ENCODE data around the gene CD300E.
A peak's percentile ranks its signal among the peaks of the same experiment; 100 is the strongest.
"Not testable (repeated sequence)": the region's sequence is repeated elsewhere in the genome, so short reads cannot be mapped to it uniquely, and the experiment has no call there.

CD300E gene

GRCh38 chr17:74597069-74597790 lies 26.3 kb downstream of the CD300E start:
- no peak for DNase-seq

GRCh38 chr17:74595037-74595750 lies 28.3 kb downstream of the CD300E start:
- no peak for DNase-seq

- DNase-seq = no peak
Observed at GRCh38 chr17:74592087-74592990, 31.2 kb downstream of the CD300E start, which contains the start of gene CD300LD. TSS of gene CD300LD (minus strand) at chr17:74592283. CDS start at chr17:74592202, 81 bp downstream.

DNA sequence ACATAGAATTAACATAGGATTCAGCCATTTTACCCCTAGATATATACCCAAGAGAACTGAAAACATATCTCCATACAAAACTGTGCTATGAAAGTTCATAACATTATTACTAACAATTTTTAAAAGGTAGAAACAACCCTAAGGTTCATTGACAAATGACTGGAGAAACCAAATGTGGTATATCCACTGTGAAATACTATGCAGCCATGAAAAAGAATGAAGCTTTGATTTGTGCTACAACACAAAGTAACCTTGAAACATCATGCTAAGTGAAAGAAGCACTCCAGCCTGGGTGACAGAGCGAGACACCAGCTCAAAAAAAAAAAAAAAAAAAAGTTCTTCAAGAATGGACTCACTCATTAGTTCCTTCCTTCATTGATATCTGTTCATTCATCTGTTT lies 32.0 kb downstream of the CD300E start:
- no peak for DNase-seq

DNA sequence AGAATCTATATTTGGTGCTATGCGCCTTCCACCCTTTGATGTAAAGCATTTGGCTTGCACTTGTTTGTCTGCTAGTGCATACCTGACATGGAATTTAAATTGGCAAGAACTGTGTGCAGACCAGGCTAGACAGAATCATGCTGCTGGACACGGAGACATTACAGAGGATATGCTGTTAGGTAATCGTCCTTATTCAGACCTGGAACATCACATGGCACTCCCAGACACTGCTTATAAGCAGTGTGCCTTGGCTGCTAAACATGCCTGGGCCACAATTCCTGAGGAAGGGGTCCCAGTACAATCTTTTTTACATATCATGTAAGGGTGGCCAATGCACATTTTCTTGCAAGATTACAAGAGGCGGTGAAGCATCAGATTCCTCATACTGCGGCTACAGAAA lies 37.8 kb downstream of the CD300E start:
- DNase-seq = no peak

DNA sequence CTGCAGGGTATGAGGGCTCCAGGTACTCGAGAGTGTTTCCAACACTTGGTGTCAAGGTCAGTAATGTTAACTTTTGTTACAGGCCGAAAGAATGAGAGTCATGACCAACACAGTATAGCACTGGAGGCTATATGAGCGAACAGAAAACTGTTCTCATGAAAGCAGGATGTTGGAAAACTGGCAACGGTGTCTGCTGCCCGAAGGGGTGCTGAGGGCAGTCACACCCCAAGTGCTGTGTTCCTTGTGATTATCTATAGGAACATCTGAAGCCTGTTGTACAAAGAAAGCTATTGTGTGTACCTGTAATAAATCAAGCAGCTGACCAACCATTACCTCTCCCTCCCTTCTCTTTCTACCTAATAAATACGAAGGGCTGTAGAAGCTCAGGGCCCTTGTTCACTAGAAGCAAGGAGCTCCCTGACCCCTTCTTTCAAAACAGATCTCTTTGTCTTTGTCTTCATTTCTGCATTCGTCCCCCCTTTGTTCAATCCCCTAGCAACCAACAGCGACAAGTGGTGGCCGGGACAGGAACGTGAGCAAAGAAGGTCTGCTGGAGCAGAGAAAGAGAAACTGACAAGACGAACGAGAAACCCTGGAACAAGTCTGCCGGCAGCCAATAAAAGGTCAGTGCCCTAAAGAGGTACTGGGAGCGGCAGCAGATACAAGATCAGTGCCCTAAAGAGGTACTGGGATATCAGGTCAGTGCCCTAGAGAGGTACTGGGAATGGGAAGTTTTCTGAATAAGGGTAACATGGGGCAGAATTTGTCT lies 39.1 kb downstream of the CD300E start:
- DNase-seq = no peak

- no peak for DNase-seq
Observed at GRCh38 chr17:74582633-74583032, 40.9 kb downstream of the CD300E start.

GRCh38 chr17:74579900-74580299 lies 43.6 kb downstream of the CD300E start:
- no peak for DNase-seq

- no peak for DNase-seq
Observed at GRCh38 chr17:74578979-74579378, 44.6 kb downstream of the CD300E start.

DNA sequence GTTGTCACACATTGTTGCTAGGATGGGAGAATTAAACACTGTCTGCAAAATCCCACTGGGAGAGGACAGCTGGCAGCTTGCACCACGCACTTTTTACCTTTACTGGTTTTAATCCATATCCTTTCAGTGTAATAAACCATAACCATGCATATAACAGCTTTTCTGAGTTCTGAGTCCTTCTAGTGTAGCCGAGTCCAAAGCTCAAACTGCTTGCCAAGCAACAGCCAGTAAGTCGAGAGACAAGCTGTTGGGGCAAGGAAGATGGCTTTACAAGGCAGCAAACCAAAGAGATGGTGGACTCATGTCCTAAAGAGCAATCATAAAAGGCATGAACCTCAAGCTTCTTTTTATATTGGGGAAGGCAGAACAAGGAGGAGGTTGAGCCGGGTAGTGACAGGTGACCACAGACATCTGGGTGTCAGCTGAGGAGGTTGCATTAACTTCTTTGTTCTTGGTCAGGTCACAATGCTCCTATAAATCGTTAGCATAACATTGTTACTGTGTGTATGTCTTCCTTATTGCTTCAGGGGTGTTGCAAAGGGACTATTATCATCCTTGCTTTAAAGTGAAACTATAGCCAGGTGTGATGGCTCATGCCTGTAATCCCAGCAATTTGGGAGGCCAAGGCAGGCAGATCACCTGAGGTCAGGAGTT lies 48.9 kb downstream of the CD300E start:
- no peak for DNase-seq

DNA sequence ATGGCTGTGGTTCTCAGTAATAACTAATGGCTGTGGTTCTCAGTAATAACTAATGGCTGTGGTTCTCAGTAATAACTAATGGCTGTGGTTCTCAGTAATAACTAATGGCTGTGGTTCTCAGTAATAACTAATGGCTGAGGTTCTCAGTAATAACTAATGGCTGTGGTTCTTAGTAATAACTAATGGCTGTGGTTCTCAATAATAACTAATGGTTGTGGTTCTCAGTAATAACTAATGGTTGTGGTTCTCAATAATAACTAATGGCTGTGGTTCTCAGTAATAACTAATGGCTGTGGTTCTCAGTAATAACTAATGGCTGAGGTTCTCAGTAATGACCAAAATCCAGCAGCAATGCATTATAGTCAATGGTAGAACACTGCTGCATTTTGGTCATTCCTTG lies 49.9 kb downstream of the CD300E start:
- not testable (repeated sequence) for DNase-seq

DNA sequence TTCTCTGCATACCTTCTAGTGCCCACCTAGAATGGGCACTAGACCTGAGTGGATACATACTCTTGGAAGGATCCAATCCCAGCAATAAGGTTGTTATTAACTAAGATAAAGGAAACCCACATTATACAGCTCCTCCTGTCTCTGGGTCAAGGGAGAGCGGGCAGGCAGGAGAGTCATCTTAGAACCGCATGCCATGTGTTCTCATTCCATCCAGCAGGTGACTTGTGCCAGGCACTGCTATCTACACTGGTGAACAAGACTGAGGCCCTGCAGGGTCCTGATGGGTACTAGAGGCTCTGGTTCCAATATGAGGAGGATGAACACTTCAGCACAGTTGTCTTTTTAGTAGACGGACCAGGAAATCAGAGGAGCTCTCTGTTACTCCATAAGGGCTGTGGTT lies 50.4 kb downstream of the CD300E start:
- DNase-seq = no peak

DNA sequence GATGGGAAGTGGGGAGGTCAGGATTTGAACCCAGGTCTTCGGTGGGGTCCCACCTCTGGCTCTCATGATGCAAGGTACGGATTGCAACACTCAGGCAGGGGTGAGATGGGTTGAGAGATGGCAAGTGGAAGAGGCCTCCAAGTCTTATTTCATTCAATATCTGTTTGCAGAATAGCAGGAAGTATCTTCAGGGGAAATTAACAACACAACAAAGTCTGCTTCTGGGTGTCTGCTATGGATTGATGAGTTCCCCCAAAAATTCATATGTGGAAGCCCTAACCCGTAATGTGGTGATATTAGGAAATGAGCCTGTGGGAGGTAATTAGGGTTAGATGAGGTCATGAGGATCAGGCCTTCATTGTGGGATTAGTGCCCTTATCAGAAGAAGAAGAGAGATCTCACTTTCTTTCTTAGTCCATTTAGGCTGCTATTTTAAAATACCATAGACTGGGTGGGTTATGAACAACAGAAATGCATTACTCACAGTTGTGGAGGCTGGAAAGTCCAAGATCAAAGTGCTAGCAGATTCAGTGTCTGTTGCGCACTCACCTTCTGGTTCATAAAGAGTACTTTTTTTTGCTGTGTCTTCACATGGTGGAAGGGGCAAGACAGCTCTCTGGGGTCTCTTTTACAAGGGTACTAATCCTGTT lies 51.8 kb downstream of the CD300E start:
- no peak for DNase-seq

- peak; percentile 30 for DNase-seq
Observed at GRCh38 chr17:74569020-74570003, 54.2 kb downstream of the CD300E start.

- DNase-seq = no peak
Observed at GRCh38 chr17:74568106-74568873, 55.2 kb downstream of the CD300E start.

DNA sequence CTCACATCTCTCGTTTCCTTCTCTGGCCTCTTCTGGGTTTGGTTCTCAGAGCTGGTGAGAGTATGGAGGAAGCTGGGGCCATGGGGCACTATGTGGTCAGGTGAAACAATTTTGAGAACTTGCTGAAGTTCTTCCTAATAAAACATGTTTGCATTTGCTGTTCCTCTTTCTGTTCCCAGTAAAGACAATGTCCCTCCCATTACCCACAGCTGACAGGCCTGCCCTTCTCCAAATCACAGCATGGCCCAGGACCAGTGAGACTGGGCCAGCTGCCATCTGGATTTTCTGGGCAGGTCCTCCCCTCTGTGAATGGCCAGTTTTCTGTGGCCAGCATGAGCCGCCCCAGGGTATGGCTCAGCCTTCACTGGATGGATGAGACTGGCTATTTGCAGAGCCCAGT lies 56.1 kb downstream of the CD300E start, which contains the start of gene CD300H:
TSS of gene CD300H (minus strand) at position 113 of the 400 bp plus-strand sequence.
- no peak for DNase-seq

GRCh38 chr17:74566132-74566753 lies 57.3 kb downstream of the CD300E start:
- DNase-seq = no peak

DNA sequence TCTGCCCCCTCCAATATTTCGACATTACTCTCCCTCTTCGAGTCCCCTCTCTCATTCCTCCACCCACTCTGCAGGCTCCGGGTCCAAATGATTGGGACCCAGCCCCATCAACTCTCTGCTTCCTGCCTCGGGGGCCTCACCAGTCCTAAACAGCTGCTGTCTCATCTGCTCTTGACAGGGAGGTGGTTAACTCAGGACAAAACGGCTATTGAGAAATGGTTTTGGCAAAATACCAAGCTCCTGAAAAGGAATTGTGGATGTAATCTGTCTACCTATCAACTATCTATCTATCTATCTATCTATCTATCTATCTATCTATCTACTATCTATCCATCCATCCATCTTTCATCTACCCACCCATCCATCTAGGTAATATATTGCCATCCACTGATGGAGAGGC lies 58.4 kb downstream of the CD300E start:
- DNase-seq = no peak

GRCh38 chr17:74563358-74563757 lies 60.2 kb downstream of the CD300E start:
- no peak for DNase-seq
